CD4-positive, alpha-beta T cell treated with Interleukin-17A for 4 hours (primary cell): Measurements from ENCODE around the gene FRY.

Source experiments
- DNase-seq: peaks from one replicate; pipeline ENCODE4 v3.0.0-alpha.2; 2020; ENCODE audit warnings: mixed read lengths

FRY gene

GRCh38 chr13:32087955-32088747, 56.6 kb downstream of the FRY start:
- no peak for DNase-seq

GRCh38 chr13:32092496-32092895, 60.9 kb downstream of the FRY start:
- DNase-seq = no peak

- DNase-seq = no peak
Observed at GRCh38 chr13:32093006-32093405, 61.4 kb downstream of the FRY start.

- DNase-seq = no peak
Observed at GRCh38 chr13:32098272-32098671, 66.7 kb downstream of the FRY start.

GRCh38 chr13:32105653-32106313, 74.2 kb downstream of the FRY start:
- no peak for DNase-seq

- no peak for DNase-seq
Observed at GRCh38 chr13:32107474-32107873, 75.9 kb downstream of the FRY start.

GRCh38 chr13:32107973-32108372, 76.4 kb downstream of the FRY start:
- no peak for DNase-seq

GRCh38 chr13:32113532-32113931, 82.0 kb downstream of the FRY start:
- DNase-seq = no peak

GRCh38 chr13:32114284-32114950, 82.8 kb downstream of the FRY start:
- no peak for DNase-seq

GRCh38 chr13:32115066-32115465, 83.5 kb downstream of the FRY start:
- DNase-seq = no peak

GRCh38 chr13:32116210-32116609, 84.6 kb downstream of the FRY start:
- DNase-seq = no peak

GRCh38 chr13:32117001-32117400, 85.4 kb downstream of the FRY start:
- DNase-seq = no peak

- no peak for DNase-seq
Observed at GRCh38 chr13:32117701-32118100, 86.1 kb downstream of the FRY start.

- DNase-seq = no peak
Observed at GRCh38 chr13:32121316-32121715, 89.7 kb downstream of the FRY start.

GRCh38 chr13:32124743-32125142, 93.2 kb downstream of the FRY start:
- no peak for DNase-seq

- no peak for DNase-seq
Observed at GRCh38 chr13:32125221-32125689, 93.7 kb downstream of the FRY start.

- DNase-seq = no peak
Observed at GRCh38 chr13:32125751-32126150, 94.2 kb downstream of the FRY start.

- no peak for DNase-seq
Observed at GRCh38 chr13:32126278-32126677, 94.7 kb downstream of the FRY start.

GRCh38 chr13:32126756-32127155, 95.2 kb downstream of the FRY start:
- no peak for DNase-seq

GRCh38 chr13:32127691-32128090, 96.1 kb downstream of the FRY start:
- DNase-seq = no peak

- no peak for DNase-seq
Observed at GRCh38 chr13:32134241-32135055, 102.9 kb downstream of the FRY start.

GRCh38 chr13:32135056-32135390, 103.4 kb downstream of the FRY start:
- no peak for DNase-seq

- DNase-seq = no peak
Observed at GRCh38 chr13:32135655-32136054, 104.1 kb downstream of the FRY start.
